ENCODE data around the gene AJM1.

DNA sequence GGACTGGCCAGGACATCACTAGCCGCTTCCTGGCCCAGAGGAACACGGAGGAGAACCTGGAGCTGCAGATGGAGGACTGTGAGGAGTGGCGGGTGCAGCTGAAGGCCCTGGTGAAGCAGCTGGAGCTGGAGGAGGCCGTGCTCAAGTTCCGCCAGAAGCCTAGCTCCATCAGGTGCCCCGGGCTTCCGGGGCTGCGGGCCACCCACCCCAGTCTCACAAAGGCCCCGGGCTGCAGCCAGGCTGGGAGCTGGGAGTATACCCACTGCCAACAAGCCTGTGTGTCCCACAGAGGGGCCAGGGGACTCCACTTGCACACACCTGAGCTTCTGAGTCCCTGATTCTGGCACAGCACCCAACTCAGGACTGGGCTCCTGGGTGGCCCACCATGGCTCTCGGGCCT lies 36.2 kb upstream of the AJM1 start:
- TF ChIP-seq CTCF (IDR thresholded peaks at IDR 0.05) (no peak), POLR2A (IDR thresholded peaks at IDR 0.05) (no peak)
